Mesodermal cell (in vitro differentiated cells): ENCODE measurements around the gene IL16.

Experiments
- H3K27ac ChIP-seq: 2 replicates; pipeline ENCODE4 v1.7.0; 2013; ENCODE audit warnings: mild to moderate bottlenecking, low read depth, low read length, moderate library complexity; ENCODE audit not compliant: severe bottlenecking
- H3K36me3 ChIP-seq: 2 replicates; pipeline ENCODE4 v1.7.1; 2013; ENCODE audit warnings: mild to moderate bottlenecking, low read length, moderate library complexity; ENCODE audit not compliant: control insufficient read depth, insufficient read depth
- H3K4me1 ChIP-seq: one replicate; pipeline ENCODE4 v1.7.1; 2013; ENCODE audit warnings: mild to moderate bottlenecking, low read length; ENCODE audit not compliant: insufficient read depth, control insufficient read depth, poor library complexity, severe bottlenecking
- H3K4me3 ChIP-seq: 2 replicates; pipeline ENCODE4 v1.7.0; 2013; ENCODE audit warnings: low read length, control low read depth, mild to moderate bottlenecking; ENCODE audit not compliant: insufficient read depth, poor library complexity, severe bottlenecking; ENCODE audit errors: extremely low read depth
- H3K9me3 ChIP-seq: 2 replicates; pipeline ENCODE4 v1.7.1; 2013; ENCODE audit warnings: mild to moderate bottlenecking, low read length, moderate library complexity; ENCODE audit not compliant: control insufficient read depth
- WGBS, 2 experiments: methylation state at CpG; one replicate each; pipeline ENCODE4 v1.1.5; 2013; ENCODE audit warnings: missing lambda C conversion rate in 2 of 2; ENCODE audit not compliant: insufficient coverage in 2 of 2; 5-methylcytosine and 5-hydroxymethylcytosine counted together

IL16 gene

DNA sequence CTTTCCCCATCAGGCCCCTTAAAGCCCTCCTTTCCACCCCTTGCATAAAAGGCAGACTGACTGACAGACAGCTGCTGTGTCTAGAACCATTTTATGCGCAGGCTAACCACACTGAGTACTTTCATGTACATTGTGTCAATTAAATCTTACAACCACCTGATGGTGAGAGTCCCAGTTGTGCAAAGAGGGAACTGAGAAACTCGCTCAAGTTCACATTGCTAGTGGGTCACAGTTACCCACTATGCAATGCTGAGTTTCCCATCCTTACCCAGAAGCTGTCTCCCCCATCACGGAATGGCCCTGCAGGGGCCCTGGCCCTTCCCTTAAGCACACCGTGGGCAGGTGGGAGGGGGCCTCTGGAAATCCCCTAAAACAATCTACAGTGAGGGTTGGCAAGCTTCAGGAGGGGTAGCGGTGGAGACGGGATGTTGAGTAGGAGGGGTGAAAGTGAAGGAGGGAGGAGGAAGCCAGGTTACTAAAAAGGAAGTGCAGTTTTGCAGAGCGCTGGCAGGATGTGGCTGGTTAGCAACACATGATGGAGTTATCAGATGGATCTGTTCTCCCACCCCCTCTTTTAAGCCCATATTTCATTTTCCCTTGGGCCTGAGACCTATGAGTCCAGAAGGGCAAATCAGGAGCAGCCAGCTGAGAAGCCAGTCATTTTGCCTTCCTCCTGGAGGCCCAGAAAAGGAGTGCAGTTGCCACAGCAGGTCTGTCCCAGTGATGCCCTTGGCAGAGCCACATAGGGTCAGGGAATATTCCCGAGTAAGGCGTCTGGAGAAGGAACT is 97.2 kb downstream of the IL16 start:
- Histone ChIP-seq H3K9me3 (no peaks in the 10 kb centered on the region), H3K4me1 (peaks cover 3% of the 10 kb centered on the region), H3K4me3 (no peak overlapping the region), H3K36me3 (no peaks in the 10 kb centered on the region), H3K27ac (no peak overlapping the region)
- WGBS, 2 experiments: 81 to 82% methylated on average over 4 to 5 of the region's 9 CpGs

GRCh38 chr15:81294516-81294880 is 97.8 kb downstream of the IL16 start:
- H3K9me3 ChIP-seq: no peaks in the 10 kb centered on the region
- no peaks in the 10 kb centered on the region for H3K36me3 ChIP-seq
- no peak overlapping the region for H3K4me3 ChIP-seq
- peaks cover 3% of the 10 kb centered on the region for H3K4me1 ChIP-seq
- no peak overlapping the region for H3K27ac ChIP-seq
- 81 to 83% methylated on average over 6 of the region's 6 CpGs for WGBS, 2 experiments

- no peak overlapping the region for H3K27ac ChIP-seq
- 68 to 92% methylated on average over 2 of the region's 5 CpGs for WGBS, 2 experiments
- no peak overlapping the region for H3K4me3 ChIP-seq
These were observed 98.9 kb downstream of the IL16 start for GRCh38 chr15:81295486-81296121.

GRCh38 chr15:81296186-81296585 is 99.5 kb downstream of the IL16 start:
- H3K36me3 ChIP-seq: no peaks in the 10 kb centered on the region
- no peak overlapping the region for H3K27ac ChIP-seq
- peaks cover 3% of the 10 kb centered on the region for H3K4me1 ChIP-seq
- 93 to 100% methylated on average over 2 of the region's 2 CpGs for WGBS, 2 experiments
- H3K9me3 ChIP-seq: no peaks in the 10 kb centered on the region
- H3K4me3 ChIP-seq: no peak overlapping the region

More at GRCh38 chr15:81295486-81296121, 98.9 kb downstream of the IL16 start:
- peaks cover 3% of the 10 kb centered on the region for H3K4me1 ChIP-seq
- H3K36me3 ChIP-seq: no peaks in the 10 kb centered on the region
- no peaks in the 10 kb centered on the region for H3K9me3 ChIP-seq

DNA sequence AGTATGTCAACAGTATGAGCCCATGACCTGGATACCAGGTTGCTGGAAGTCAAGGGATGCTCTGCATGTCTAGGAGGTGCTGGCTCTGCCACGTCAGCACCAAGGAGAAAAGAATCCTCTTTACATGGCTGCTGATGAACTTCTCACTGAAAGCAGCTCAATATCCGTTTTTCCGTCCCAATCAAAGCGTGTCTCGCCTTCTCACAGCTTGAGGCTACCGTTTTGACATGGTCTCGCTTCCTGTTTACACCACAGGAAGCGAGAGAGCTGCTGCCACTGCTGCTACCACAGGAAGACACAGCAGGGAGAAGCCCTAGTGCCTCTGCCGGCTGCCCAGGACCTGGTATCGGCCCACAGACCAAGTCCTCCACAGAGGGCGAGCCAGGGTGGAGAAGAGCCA is 100.0 kb downstream of the IL16 start:
- H3K4me3 ChIP-seq: no peak overlapping the region
- peaks cover 3% of the 10 kb centered on the region for H3K4me1 ChIP-seq
- H3K36me3 ChIP-seq: no peaks in the 10 kb centered on the region
- 83 to 89% methylated on average over 10 to 11 of the region's 11 CpGs for WGBS, 2 experiments
- H3K27ac ChIP-seq: no peak overlapping the region
- H3K9me3 ChIP-seq: no peaks in the 10 kb centered on the region

GRCh38 chr15:81297147-81297572 is 100.5 kb downstream of the IL16 start:
- peaks cover 3% of the 10 kb centered on the region for H3K4me1 ChIP-seq
- WGBS, 2 experiments: 86 to 90% methylated on average over 1 of the region's 3 CpGs

GRCh38 chr15:81297603-81298575 is 101.2 kb downstream of the IL16 start:
- H3K27ac ChIP-seq: no peak overlapping the region

More at GRCh38 chr15:81297147-81297572, 100.5 kb downstream of the IL16 start:
- H3K27ac ChIP-seq: no peak overlapping the region
- no peaks in the 10 kb centered on the region for H3K9me3 ChIP-seq
- no peak overlapping the region for H3K4me3 ChIP-seq
- H3K36me3 ChIP-seq: no peaks in the 10 kb centered on the region

GRCh38 chr15:81298611-81299010 is 101.9 kb downstream of the IL16 start:
- WGBS, 2 experiments: 89 to 95% methylated on average over 4 to 6 of the region's 6 CpGs
- Histone ChIP-seq H3K4me1 (peaks cover 6% of the 10 kb centered on the region), H3K9me3 (no peaks in the 10 kb centered on the region), H3K27ac (no peak overlapping the region), H3K36me3 (no peaks in the 10 kb centered on the region), H3K4me3 (no peak overlapping the region)

More at GRCh38 chr15:81297603-81298575, 101.2 kb downstream of the IL16 start:
- H3K9me3 ChIP-seq: no peaks in the 10 kb centered on the region
- H3K36me3 ChIP-seq: no peaks in the 10 kb centered on the region
- 86 to 100% methylated on average over 2 to 3 of the region's 4 CpGs for WGBS, 2 experiments
- no peak overlapping the region for H3K4me3 ChIP-seq
- H3K4me1 ChIP-seq: peaks cover 3% of the 10 kb centered on the region

DNA sequence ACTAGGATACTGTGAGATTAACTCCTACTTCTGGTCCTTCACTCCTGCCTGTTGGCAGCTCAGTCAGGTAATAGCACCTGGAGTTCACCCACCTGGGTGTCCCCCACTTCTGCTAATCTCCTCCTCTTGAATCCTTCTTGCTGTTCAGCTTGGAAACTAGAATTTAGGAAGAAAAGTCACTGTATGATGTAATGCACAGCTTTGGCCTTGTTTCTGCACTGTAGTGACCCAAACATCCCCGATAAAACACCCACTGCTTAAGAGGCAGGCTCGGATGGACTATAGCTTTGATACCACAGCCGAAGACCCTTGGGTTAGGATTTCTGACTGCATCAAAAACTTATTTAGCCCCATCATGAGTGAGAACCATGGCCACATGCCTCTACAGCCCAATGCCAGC is 102.5 kb downstream of the IL16 start:
- H3K27ac ChIP-seq: no peak overlapping the region
- WGBS, 2 experiments: 100% methylated on average over 2 to 3 of the region's 3 CpGs
- H3K36me3 ChIP-seq: no peaks in the 10 kb centered on the region
- H3K4me1 ChIP-seq: peaks cover 12% of the 10 kb centered on the region
- H3K4me3 ChIP-seq: no peak overlapping the region
- H3K9me3 ChIP-seq: no peaks in the 10 kb centered on the region

DNA sequence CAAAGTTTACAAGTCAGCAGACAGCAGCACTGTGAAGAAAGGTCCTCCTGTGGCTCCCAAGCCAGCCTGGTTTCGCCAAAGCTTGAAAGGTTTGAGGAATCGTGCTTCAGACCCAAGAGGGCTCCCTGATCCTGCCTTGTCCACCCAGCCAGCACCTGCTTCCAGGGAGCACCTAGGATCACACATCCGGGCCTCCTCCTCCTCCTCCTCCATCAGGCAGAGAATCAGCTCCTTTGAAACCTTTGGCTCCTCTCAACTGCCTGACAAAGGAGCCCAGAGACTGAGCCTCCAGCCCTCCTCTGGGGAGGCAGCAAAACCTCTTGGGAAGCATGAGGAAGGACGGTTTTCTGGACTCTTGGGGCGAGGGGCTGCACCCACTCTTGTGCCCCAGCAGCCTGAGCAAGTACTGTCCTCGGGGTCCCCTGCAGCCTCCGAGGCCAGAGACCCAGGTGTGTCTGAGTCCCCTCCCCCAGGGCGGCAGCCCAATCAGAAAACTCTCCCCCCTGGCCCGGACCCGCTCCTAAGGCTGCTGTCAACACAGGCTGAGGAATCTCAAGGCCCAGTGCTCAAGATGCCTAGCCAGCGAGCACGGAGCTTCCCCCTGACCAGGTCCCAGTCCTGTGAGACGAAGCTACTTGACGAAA is 103.1 kb downstream of the IL16 start:
- 83 to 91% methylated on average over 13 of the region's 14 CpGs for WGBS, 2 experiments
- Histone ChIP-seq H3K4me1 (peaks cover 14% of the 10 kb centered on the region), H3K9me3 (no peaks in the 10 kb centered on the region), H3K36me3 (no peaks in the 10 kb centered on the region), H3K4me3 (no peak overlapping the region), H3K27ac (no peak overlapping the region)
